ENCODE data around the gene PIH1D1. TPM values are rescaled to one million over a fixed set of nuclear protein-coding genes. Genes with fewer than 3 reads are reported as not detected.

The PIH1D1 gene
- total RNA-seq, result 100 to 1,000 TPM; 136 to 183 (median 159) TPM
- 10 to 100 TPM; 62.7 to 91.8 TPM for polyA plus RNA-seq
- 81.2 reads per million, percentile 81 among the genes with 10 or more reads in this experiment for total RNA-seq

DNA sequence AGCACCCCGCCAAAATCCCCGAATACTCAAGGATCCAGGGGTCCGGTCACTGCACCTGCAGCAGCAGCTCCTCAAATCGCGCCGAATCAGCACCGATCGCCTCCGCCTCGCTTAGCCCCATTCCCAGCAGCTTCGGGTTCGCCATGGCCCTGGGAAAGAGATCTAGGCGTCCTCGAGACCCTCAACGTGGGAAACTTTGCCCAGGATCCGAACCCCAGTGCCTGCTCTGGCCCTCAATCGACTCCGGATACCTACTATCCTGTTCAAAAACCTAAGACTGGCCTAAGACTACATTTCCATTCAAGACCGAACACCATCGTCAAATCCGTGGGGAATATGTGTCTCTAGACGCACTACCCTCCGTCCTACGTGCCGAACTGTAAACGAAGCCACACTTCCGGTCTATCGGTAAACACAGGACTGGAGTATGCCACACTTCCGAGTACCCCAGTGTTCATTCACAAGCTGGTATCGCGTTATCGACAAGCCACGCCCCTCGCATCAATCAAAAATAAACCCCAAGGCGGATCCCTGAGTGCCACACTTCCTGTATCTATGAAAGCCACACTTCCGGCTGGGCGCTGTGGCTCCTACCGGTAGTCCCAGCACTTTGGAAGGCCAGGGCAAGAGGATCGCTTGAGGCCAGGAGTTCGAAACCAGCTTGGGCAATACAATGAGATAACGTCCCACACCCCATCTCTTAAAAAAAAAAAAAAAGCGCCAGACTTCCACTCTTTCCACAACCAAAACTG, at the start of gene PIH1D1:
PIH1D1 (minus strand) TSS at position 385 of the 752 bp plus-strand sequence; CDS start at position 145, 240 bp downstream.
- H3K36me3 ChIP-seq (ENCODE audit: control insufficient read depth in 2 of 3, insufficient read depth in 3 of 3, low read length in 3 of 3), result peaks cover 0 to 36% (median 4%) of the 10 kb centered on the region in 3 experiments
- Mint-ChIP-seq H3K4me1 (peaks cover 31 to 68% (median 55%) of the 10 kb centered on the region in 7 donors), H3K36me3 (peaks cover 11 to 32% (median 16%) of the 10 kb centered on the region in 5 donors), H3K9me3 (peaks cover 0 to 5% (median 0%) of the 10 kb centered on the region in 11 donors), H3K27ac (peak within 1 kb of the TSS; percentile 92 to 100 (median 99)), H3K4me3 (peak within 1 kb of the TSS; percentile 95 to 100 (median 99)), H3K27me3 (no peaks in the 10 kb centered on the region)
- intact Hi-C loops (cut with micrococcal nuclease), result loop anchor here (1.0 to 5.0 kb wide), 9 partner anchors 8 to 1129 kb away; partner anchors contain the start of genes GYS1 (in 2 of the 2), RUVBL2 (in 2 of the 2), AKT1S1 (in 1 of the 2) and C19orf73 (in 1 of the 2)
- POLR2A ChIA-PET, result interaction anchor here (0.5 to 15.5 kb wide), 29 partner anchors 11 to 594 kb away, joined by 3 to 226 read pairs (median 3); partner anchors contain the start of genes FLT3LG, GYS1, NOSIP and PRR12
- H3K9me3 ChIP-seq (ENCODE audit: control insufficient read depth in 2 of 3, low read length in 3 of 3), result no peaks in the 10 kb centered on the region
- peak; percentile 69 to 97 (median 94) for DNase-seq
- peak within 1 kb of the TSS; percentile 85 for H3K4me3 ChIP-seq (ENCODE audit: low read length)
- CTCF ChIA-PET, result interaction anchor here (0.6 to 12.2 kb wide), 10 partner anchors 20 to 832 kb away, joined by 3 to 83 read pairs (median 4); partner anchors contain the start of genes FLT3LG, NOSIP, PRR12 and SPHK2
- H3K27ac ChIP-seq (ENCODE audit: low read depth, low read length), result peak within 1 kb of the TSS; percentile 95
- H3K27me3 ChIP-seq (ENCODE audit: control insufficient read depth in 2 of 2, insufficient read depth in 2 of 2, low read length in 2 of 2), result no peaks in the 10 kb centered on the region
- peaks cover 15 to 26% of the 10 kb centered on the region in 2 donors for H3K4me1 ChIP-seq (ENCODE audit: control insufficient read depth in 2 of 2, insufficient read depth in 2 of 2, low read length in 2 of 2)
- peak; percentile 71 for ATAC-seq

DNA sequence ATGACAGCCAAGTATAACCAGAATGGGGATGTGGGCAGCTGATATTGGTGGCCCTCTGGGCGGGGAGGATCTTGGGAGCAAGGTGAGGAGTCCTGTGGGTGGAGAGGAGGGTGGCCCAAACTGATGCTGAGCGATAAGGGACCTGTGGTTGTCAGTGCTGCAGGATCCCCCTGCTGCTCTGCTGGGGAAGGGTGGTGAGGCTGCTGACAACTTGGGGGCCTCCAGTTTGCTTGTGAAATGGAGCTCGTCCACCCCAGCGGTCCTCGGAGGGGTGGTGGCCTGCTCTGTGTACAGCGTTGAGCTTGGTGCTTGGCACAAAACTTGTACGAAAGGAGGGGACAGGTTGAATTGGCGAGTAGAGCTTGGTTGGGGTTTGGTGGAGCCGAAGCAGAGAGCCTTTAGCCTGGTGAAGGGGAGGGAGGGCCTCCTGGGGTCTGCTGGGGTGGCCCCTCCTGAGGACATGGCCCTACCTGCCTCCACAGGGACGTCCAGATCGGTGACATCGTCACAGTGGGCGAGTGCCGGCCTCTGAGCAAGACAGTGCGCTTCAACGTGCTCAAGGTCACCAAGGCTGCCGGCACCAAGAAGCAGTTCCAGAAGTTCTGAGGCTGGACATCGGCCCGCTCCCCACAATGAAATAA, 47.5 kb upstream of the PIH1D1 start:
- Mint-ChIP-seq H3K27ac (peak overlapping the region; percentile 87 to 100 (median 98)), H3K4me1 (peaks cover 29 to 64% (median 52%) of the 10 kb centered on the region in 7 donors), H3K4me3 (peak overlapping the region; percentile 96 to 100 (median 99)), H3K27me3 (peaks cover 0 to 12% (median 0%) of the 10 kb centered on the region in 5 donors), H3K9me3 (peaks cover 0 to 22% (median 0%) of the 10 kb centered on the region in 11 donors), H3K36me3 (peaks cover 8 to 40% (median 34%) of the 10 kb centered on the region in 5 donors)
- CTCF ChIA-PET, result interaction anchor here (0.6 to 1.4 kb wide), 4 partner anchors 47 to 74 kb away, joined by 3 to 6 read pairs (median 3); no protein-coding TSS in a partner anchor
- no peak for DNase-seq
- POLR2A ChIA-PET, result interaction anchor here (0.5 to 5.2 kb wide), 13 partner anchors 8 to 381 kb away, joined by 3 to 29 read pairs (median 4); partner anchors contain the start of genes ALDH16A1, BCL2L12, IRF3 and NOSIP
- ATAC-seq, result no peak
- Histone ChIP-seq H3K9me3 (ENCODE audit: control insufficient read depth in 2 of 3, low read length in 3 of 3) (no peaks in the 10 kb centered on the region), H3K4me1 (ENCODE audit: control insufficient read depth in 2 of 2, insufficient read depth in 2 of 2, low read length in 2 of 2) (peaks cover 35 to 44% of the 10 kb centered on the region in 2 donors), H3K4me3 (ENCODE audit: low read length) (peak overlapping the region; percentile 97), H3K27me3 (ENCODE audit: control insufficient read depth in 2 of 2, insufficient read depth in 2 of 2, low read length in 2 of 2) (no peaks in the 10 kb centered on the region), H3K27ac (ENCODE audit: low read depth, low read length) (peak overlapping the region; percentile 99), H3K36me3 (ENCODE audit: control insufficient read depth in 2 of 3, insufficient read depth in 3 of 3, low read length in 3 of 3) (peaks cover 15 to 40% (median 24%) of the 10 kb centered on the region in 3 experiments)
- intact Hi-C loops (cut with micrococcal nuclease), result loop anchor here in 1 of 2 donors (5.0 kb wide), 3 partner anchors 382 to 528 kb away; partner anchors contain the start of genes C19orf73, GYS1, PPFIA3 and RUVBL2

DNA sequence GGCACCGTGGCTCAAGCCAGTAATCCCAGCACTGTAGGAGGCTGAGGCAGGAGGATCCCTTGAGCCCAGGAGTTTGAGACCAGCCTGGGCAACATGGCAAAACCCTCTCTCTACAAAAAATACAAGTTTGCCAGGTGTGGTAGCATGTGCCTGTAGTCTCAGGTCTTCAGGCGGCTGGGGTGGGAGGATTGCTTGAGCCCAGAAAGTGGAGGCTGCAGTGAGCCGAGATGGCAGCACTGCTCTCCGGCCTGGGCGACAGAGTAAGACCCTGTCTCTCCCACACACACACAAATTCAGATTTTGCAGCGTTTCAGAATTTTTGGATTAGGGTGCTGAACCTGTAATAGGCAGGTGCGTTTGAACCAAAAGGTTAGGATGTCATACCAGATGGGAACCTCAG, 46.9 kb upstream of the PIH1D1 start:
- H3K9me3 Mint-ChIP-seq, result peaks cover 0 to 22% (median 0%) of the 10 kb centered on the region in 11 donors
- peak overlapping the region; percentile 87 to 100 (median 98) for H3K27ac Mint-ChIP-seq
- H3K36me3 Mint-ChIP-seq, result peaks cover 8 to 41% (median 34%) of the 10 kb centered on the region in 5 donors
- DNase-seq (no peak), ATAC-seq (no peak)
- H3K4me3 Mint-ChIP-seq, result peak overlapping the region; percentile 96 to 100 (median 99)
- intact Hi-C loops (cut with micrococcal nuclease), result loop anchor here in 1 of 2 donors (5.0 kb wide), 3 partner anchors 381 to 529 kb away; partner anchors contain the start of genes C19orf73, GYS1, PPFIA3 and RUVBL2
- peaks cover 0 to 12% (median 0%) of the 10 kb centered on the region in 5 donors for H3K27me3 Mint-ChIP-seq
- H3K4me3 ChIP-seq (ENCODE audit: low read length), result peak overlapping the region; percentile 97
- H3K36me3 ChIP-seq (ENCODE audit: control insufficient read depth in 2 of 3, insufficient read depth in 3 of 3, low read length in 3 of 3), result peaks cover 15 to 40% (median 24%) of the 10 kb centered on the region in 3 experiments
- no peaks in the 10 kb centered on the region for H3K9me3 ChIP-seq (ENCODE audit: control insufficient read depth in 2 of 3, low read length in 3 of 3)
- no peaks in the 10 kb centered on the region for H3K27me3 ChIP-seq (ENCODE audit: control insufficient read depth in 2 of 2, insufficient read depth in 2 of 2, low read length in 2 of 2)
- ChIA-PET POLR2A (interaction anchor here (0.5 to 5.2 kb wide), 11 partner anchors 13 to 174 kb away, joined by 3 to 29 read pairs (median 4); partner anchors contain the start of genes ALDH16A1, BCL2L12, IRF3 and NOSIP), CTCF (interaction anchor here (1.3 to 1.4 kb wide), 2 partner anchors 48 to 66 kb away, joined by 3 to 6 read pairs; no protein-coding TSS in a partner anchor)
- H3K4me1 Mint-ChIP-seq, result peaks cover 29 to 65% (median 54%) of the 10 kb centered on the region in 7 donors
- peaks cover 33 to 44% of the 10 kb centered on the region in 2 donors for H3K4me1 ChIP-seq (ENCODE audit: control insufficient read depth in 2 of 2, insufficient read depth in 2 of 2, low read length in 2 of 2)
- H3K27ac ChIP-seq (ENCODE audit: low read depth, low read length), result peak overlapping the region; percentile 99

DNA sequence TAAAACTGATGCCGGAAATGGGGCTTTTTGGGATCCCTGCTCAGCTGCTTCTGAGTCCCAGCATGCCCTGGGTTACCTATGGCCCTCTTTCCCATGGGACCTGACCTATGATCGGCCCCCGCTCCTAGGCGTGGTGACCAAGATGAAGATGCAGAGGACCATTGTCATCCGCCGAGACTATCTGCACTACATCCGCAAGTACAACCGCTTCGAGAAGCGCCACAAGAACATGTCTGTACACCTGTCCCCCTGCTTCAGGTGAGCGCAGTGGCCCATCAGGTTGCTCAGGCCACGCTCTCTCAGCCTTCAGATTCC, 46.1 kb upstream of the PIH1D1 start:
- ChIA-PET POLR2A (interaction anchor here (0.8 to 5.2 kb wide), 5 partner anchors 19 to 93 kb away, joined by 3 to 29 read pairs (median 10); partner anchors contain the start of genes NOSIP and PRR12), CTCF (interaction anchor here (0.6 to 1.6 kb wide), 2 partner anchors 22 to 49 kb away, joined by 3 to 8 read pairs; no protein-coding TSS in a partner anchor)
- peaks cover 32 to 65% (median 50%) of the 10 kb centered on the region in 7 donors for H3K4me1 Mint-ChIP-seq
- Histone ChIP-seq H3K4me3 (ENCODE audit: low read length) (peak overlapping the region; percentile 97), H3K4me1 (ENCODE audit: control insufficient read depth in 2 of 2, insufficient read depth in 2 of 2, low read length in 2 of 2) (peaks cover 26 to 45% of the 10 kb centered on the region in 2 donors), H3K27me3 (ENCODE audit: control insufficient read depth in 2 of 2, insufficient read depth in 2 of 2, low read length in 2 of 2) (no peaks in the 10 kb centered on the region), H3K9me3 (ENCODE audit: control insufficient read depth in 2 of 3, low read length in 3 of 3) (no peaks in the 10 kb centered on the region), H3K27ac (ENCODE audit: low read depth, low read length) (peak overlapping the region; percentile 99), H3K36me3 (ENCODE audit: control insufficient read depth in 2 of 3, insufficient read depth in 3 of 3, low read length in 3 of 3) (peaks cover 15 to 45% (median 29%) of the 10 kb centered on the region in 3 experiments)
- H3K9me3 Mint-ChIP-seq, result peaks cover 0 to 22% (median 0%) of the 10 kb centered on the region in 11 donors
- peak overlapping the region; percentile 91 to 100 (median 98) for H3K27ac Mint-ChIP-seq
- H3K36me3 Mint-ChIP-seq, result peaks cover 11 to 48% (median 38%) of the 10 kb centered on the region in 5 donors
- no peak for DNase-seq
- ATAC-seq, result no peak
- intact Hi-C loops (cut with micrococcal nuclease), result loop anchor here (2.0 to 5.0 kb wide), 7 partner anchors 55 to 530 kb away; partner anchors contain the start of genes AP2A1 (in 1 of the 2), C19orf73 (in 1 of the 2), FUZ (in 1 of the 2) and GYS1 (in 1 of the 2)
- H3K27me3 Mint-ChIP-seq, result peaks cover 0 to 12% (median 0%) of the 10 kb centered on the region in 5 donors
- peak overlapping the region; percentile 96 to 100 (median 99) for H3K4me3 Mint-ChIP-seq

DNA sequence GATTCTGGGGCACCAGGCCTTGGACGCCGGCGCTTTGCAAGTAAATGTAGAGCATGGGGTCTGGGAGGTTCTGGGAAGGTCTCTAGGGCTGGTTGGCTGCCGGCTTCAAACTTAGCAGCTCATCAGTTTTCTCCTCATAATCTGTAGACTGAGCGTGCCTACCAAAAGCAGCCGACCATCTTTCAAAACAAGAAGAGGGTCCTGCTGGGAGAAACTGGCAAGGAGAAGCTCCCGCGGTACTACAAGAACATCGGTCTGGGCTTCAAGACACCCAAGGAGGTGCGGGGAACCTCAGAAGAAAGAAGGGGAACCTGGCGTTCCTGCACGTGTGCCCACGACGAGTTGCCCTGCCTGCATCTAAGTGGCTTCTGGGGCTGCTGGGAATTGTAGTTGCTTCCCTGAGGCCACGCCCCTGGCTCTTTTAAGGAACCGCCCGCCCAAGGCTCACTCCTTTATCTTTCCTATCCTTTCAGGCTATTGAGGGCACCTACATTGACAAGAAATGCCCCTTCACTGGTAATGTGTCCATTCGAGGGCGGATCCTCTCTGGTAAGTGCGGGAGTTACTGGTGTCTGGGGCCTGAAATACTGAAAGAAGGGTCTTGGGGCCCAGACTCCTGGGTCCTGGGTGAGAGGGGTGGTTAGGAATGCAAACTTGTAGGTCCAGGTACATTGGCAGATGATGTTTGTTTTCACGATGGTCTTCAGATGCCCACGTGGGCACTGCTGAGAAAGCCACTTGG, 45.6 kb upstream of the PIH1D1 start:
- Histone ChIP-seq H3K4me3 (ENCODE audit: low read length) (peak overlapping the region; percentile 97), H3K27ac (ENCODE audit: low read depth, low read length) (peak overlapping the region; percentile 99), H3K27me3 (ENCODE audit: control insufficient read depth in 2 of 2, insufficient read depth in 2 of 2, low read length in 2 of 2) (no peaks in the 10 kb centered on the region), H3K4me1 (ENCODE audit: control insufficient read depth in 2 of 2, insufficient read depth in 2 of 2, low read length in 2 of 2) (peaks cover 21 to 40% of the 10 kb centered on the region in 2 donors), H3K36me3 (ENCODE audit: control insufficient read depth in 2 of 3, insufficient read depth in 3 of 3, low read length in 3 of 3) (peaks cover 19 to 51% (median 35%) of the 10 kb centered on the region in 3 experiments), H3K9me3 (ENCODE audit: control insufficient read depth in 2 of 3, low read length in 3 of 3) (no peaks in the 10 kb centered on the region)
- Mint-ChIP-seq H3K9me3 (peaks cover 0 to 22% (median 0%) of the 10 kb centered on the region in 11 donors), H3K36me3 (peaks cover 15 to 53% (median 43%) of the 10 kb centered on the region in 5 donors), H3K27me3 (peaks cover 0 to 12% (median 0%) of the 10 kb centered on the region in 5 donors), H3K27ac (peak overlapping the region; percentile 91 to 100 (median 98)), H3K4me1 (peaks cover 32 to 64% (median 50%) of the 10 kb centered on the region in 7 donors), H3K4me3 (peak overlapping the region; percentile 96 to 100 (median 99))
- ChIA-PET CTCF (interaction anchor here (0.6 to 1.6 kb wide), 2 partner anchors 11 to 49 kb away, joined by 3 read pairs; no protein-coding TSS in a partner anchor), POLR2A (interaction anchor here (1.0 to 5.2 kb wide), 14 partner anchors 13 to 180 kb away, joined by 3 to 45 read pairs (median 10); partner anchors contain the start of genes ALDH16A1, BCL2L12, IRF3 and NOSIP)
- ATAC-seq (peak; percentile 20), DNase-seq (peak; percentile 55 to 85 (median 77))
- intact Hi-C loops (cut with micrococcal nuclease), result loop anchor here (2.0 to 5.0 kb wide), 7 partner anchors 54 to 530 kb away; partner anchors contain the start of genes AP2A1 (in 1 of the 2), C19orf73 (in 1 of the 2), FUZ (in 1 of the 2) and GYS1 (in 1 of the 2)
